ENCODE measurements around the gene SFRP5. TPM values are rescaled to one million over a fixed set of nuclear protein-coding genes. Genes with fewer than 3 reads are reported as not detected.

The SFRP5 gene
- total RNA-seq, 4 donors from 2014 or later, result 0.24 to 59.1 TPM; not detected in 2

DNA sequence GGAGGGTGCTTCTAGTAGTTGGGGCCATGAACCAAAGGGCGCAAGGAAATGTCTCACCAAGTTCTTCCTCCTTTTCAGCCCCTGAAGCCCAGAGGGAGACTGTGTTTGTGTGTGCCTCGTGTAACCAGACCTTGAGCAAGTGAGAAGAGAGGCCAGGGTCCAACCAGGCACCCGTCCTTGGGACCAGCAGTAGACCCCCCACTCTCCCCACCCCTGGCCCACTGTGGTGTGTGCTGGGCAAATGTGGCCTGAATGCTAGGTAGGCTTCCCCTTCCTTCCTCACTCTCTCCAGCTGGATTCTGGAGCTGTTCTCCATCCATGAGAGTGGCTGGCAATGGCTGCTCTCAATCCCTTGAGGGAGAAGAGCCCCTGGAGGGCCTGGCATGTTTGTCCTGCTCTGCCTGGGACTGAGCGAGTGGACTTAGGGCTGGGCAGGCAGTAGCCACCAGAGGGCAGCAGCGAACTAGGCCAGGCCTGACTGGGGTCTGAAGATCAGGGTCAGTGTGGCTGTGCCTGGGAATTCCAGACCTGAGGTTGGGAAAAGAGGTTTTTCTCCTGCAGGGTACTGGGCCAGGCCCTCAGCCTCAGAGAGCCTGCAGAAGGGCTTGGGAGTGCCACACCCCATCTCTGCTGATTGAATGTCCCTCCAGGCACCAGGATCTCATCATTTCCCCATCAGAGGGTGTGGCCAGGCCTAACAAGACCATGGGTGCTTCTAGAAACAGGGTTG, 12.5 kb downstream of the SFRP5 start:
- intact Hi-C loops (cut with DNase I; ENCODE audit: low total_unique reads), result no loop called here
- peak; percentile 32 to 45 for DNase-seq
- Histone ChIP-seq H3K9me3 (no peaks in the 10 kb centered on the region), H3K36me3 (no peaks in the 10 kb centered on the region), H3K4me1 (no peaks in the 10 kb centered on the region), H3K4me3 (no peak overlapping the region), H3K27ac (no peak overlapping the region), H3K27me3 (no peaks in the 10 kb centered on the region)
- no peak for TF ChIP-seq POLR2A (IDR thresholded peaks at IDR 0.05)
- TF ChIP-seq, protein P1, sequence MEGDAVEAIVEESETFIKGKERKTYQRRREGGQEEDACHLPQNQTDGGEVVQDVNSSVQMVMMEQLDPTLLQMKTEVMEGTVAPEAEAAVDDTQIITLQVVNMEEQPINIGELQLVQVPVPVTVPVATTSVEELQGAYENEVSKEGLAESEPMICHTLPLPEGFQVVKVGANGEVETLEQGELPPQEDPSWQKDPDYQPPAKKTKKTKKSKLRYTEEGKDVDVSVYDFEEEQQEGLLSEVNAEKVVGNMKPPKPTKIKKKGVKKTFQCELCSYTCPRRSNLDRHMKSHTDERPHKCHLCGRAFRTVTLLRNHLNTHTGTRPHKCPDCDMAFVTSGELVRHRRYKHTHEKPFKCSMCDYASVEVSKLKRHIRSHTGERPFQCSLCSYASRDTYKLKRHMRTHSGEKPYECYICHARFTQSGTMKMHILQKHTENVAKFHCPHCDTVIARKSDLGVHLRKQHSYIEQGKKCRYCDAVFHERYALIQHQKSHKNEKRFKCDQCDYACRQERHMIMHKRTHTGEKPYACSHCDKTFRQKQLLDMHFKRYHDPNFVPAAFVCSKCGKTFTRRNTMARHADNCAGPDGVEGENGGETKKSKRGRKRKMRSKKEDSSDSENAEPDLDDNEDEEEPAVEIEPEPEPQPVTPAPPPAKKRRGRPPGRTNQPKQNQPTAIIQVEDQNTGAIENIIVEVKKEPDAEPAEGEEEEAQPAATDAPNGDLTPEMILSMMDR (IDR thresholded peaks at IDR 0.05), result peak; percentile 55 to 64 (median 60)

DNA sequence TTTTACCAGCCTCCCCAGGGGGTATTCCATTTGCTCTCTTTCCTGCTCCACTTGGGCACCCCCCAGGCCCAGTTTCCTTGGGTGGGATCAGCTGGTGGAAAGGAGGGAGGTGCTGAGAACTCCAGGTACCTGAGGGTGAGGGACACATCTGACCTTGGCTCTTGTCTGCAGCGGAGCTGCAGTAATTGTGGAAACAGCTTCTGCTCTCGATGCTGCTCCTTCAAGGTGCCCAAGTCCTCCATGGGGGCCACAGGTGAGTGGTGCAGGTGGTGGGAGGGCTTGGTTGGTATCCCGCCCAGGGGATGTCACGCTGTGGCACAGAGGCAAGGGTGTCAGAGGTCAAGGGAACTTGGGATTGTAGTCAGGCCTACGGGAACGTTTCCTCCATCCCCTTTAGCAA, 14.3 kb downstream of the SFRP5 start:
- Histone ChIP-seq H3K36me3 (no peaks in the 10 kb centered on the region), H3K27me3 (no peaks in the 10 kb centered on the region), H3K4me3 (no peak overlapping the region), H3K9me3 (no peaks in the 10 kb centered on the region), H3K27ac (no peak overlapping the region), H3K4me1 (no peaks in the 10 kb centered on the region)
- intact Hi-C loops (cut with DNase I; ENCODE audit: low total_unique reads), result no loop called here
- TF ChIP-seq POLR2A (IDR thresholded peaks at IDR 0.05), result no peak
- TF ChIP-seq, protein P1 (IDR thresholded peaks at IDR 0.05), result no peak
- no peak for DNase-seq

DNA sequence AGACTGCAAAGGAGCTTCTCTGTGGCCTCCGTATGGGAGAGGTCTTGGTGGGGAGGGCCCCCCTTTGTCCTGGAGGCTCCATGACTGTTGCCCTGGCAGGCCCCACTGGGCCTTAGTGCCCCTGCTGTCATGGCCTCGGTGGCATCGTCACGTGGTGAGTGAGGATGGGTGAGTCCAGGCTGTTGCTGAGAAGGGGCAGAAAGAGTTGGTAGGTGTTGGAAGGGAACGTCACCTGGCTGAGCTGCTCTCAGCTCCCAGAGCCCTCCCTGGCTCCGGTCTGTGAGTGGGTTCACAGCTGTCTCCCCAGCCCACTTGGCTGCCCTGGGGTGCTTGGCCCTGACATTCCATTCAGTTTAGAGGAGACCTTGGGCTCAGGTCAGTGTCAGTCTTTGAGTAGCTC, 16.1 kb downstream of the SFRP5 start:
- Histone ChIP-seq H3K27ac (no peak overlapping the region), H3K9me3 (no peaks in the 10 kb centered on the region), H3K4me3 (no peak overlapping the region), H3K36me3 (no peaks in the 10 kb centered on the region), H3K4me1 (no peaks in the 10 kb centered on the region), H3K27me3 (no peaks in the 10 kb centered on the region)
- intact Hi-C loops (cut with DNase I; ENCODE audit: low total_unique reads), result no loop called here
- no peak for DNase-seq
- TF ChIP-seq, protein P1 (IDR thresholded peaks at IDR 0.05), result no peak
- no peak for TF ChIP-seq POLR2A (IDR thresholded peaks at IDR 0.05)

DNA sequence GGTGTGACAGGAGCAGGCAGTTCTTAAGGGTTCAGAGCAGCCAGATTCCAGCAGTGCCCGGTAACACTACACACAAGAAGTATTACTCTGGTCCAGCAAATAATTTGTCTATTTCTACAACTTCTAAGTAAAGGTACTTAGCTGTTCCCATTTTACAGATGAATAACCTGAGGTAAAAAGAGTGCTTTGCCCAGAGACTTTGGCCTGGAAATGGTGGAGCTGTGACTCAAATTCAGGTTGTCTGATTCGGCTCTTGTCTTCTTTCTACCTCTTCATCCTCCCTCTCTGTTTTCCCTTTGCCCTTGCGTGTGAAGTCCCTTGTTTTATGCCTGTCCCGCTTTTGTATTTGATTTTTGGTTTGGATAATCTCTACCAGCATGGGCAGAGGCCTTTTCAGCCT, 17.1 kb downstream of the SFRP5 start:
- H3K4me3 ChIP-seq, result no peak overlapping the region
- H3K4me1 ChIP-seq, result no peaks in the 10 kb centered on the region
- TF ChIP-seq POLR2A (IDR thresholded peaks at IDR 0.05), result no peak
- TF ChIP-seq, protein P1 (IDR thresholded peaks at IDR 0.05), result no peak
- H3K9me3 ChIP-seq, result no peaks in the 10 kb centered on the region
- no peak for DNase-seq
- no peaks in the 10 kb centered on the region for H3K36me3 ChIP-seq
- H3K27ac ChIP-seq, result no peak overlapping the region
- intact Hi-C loops (cut with DNase I; ENCODE audit: low total_unique reads), result no loop called here
- H3K27me3 ChIP-seq, result no peaks in the 10 kb centered on the region

DNA sequence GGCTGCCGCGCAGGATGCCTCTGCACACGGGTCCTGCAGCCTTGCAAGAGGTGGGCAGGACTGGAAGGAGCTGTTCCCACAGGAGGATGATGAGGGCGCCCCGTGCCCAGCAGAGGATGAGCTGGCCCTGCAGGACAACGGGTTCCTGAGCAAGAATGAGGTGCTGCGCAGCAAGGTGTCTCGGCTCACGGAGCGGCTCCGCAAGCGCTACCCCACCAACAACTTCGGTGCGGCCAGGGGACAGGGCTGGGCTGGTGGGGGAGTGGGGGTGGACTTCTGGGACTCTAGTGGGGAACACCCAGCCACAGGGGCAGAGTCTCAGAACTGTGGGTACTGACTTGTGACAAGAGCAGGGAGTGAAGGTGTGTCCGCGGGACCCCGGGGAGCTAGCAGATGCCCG, 18.8 kb downstream of the SFRP5 start:
- no peaks in the 10 kb centered on the region for H3K4me1 ChIP-seq
- no peak overlapping the region for H3K27ac ChIP-seq
- H3K4me3 ChIP-seq, result no peak overlapping the region
- intact Hi-C loops (cut with DNase I; ENCODE audit: low total_unique reads), result no loop called here
- H3K36me3 ChIP-seq, result no peaks in the 10 kb centered on the region
- H3K27me3 ChIP-seq, result no peaks in the 10 kb centered on the region
- H3K9me3 ChIP-seq, result no peaks in the 10 kb centered on the region
- no peak for TF ChIP-seq POLR2A (IDR thresholded peaks at IDR 0.05)
- TF ChIP-seq, protein P1 (IDR thresholded peaks at IDR 0.05), result no peak
- no peak for DNase-seq

All from uterus (tissue), 4 donors.